ENCODE measurements around the gene ASB4.
"Not testable (repeated sequence)": the region's sequence is repeated elsewhere in the genome, so short reads cannot be mapped to it uniquely, and the experiment has no call there.

Gene ASB4

GRCh38 chr7:95479992-95480624 lies 5.6 kb upstream of the ASB4 start:
- no peak for DNase-seq

- peak; percentile 75 for DNase-seq
Observed at GRCh38 chr7:95481271-95482165, 4.2 kb upstream of the ASB4 start.

- no peak for DNase-seq
Observed at GRCh38 chr7:95482424-95482823, 3.3 kb upstream of the ASB4 start.

GRCh38 chr7:95490231-95490762 lies 4.6 kb downstream of the ASB4 start:
- no peak for DNase-seq

- DNase-seq = no peak
Observed at GRCh38 chr7:95491201-95491600, 5.5 kb downstream of the ASB4 start.

- DNase-seq = no peak
Observed at GRCh38 chr7:95491634-95492314, 6.0 kb downstream of the ASB4 start.

GRCh38 chr7:95493247-95493646 lies 7.5 kb downstream of the ASB4 start:
- DNase-seq = no peak

GRCh38 chr7:95493844-95494243 lies 8.1 kb downstream of the ASB4 start:
- no peak for DNase-seq

- no peak for DNase-seq
Observed at GRCh38 chr7:95501261-95501832, 15.6 kb downstream of the ASB4 start.

GRCh38 chr7:95502403-95502802 lies 16.7 kb downstream of the ASB4 start:
- no peak for DNase-seq

- DNase-seq = no peak
Observed at GRCh38 chr7:95503271-95504131, 17.8 kb downstream of the ASB4 start.

GRCh38 chr7:95504132-95504588 lies 18.4 kb downstream of the ASB4 start:
- DNase-seq = not testable (repeated sequence)

GRCh38 chr7:95508780-95509179 lies 23.0 kb downstream of the ASB4 start:
- no peak for DNase-seq

- DNase-seq = peak; percentile 94
Observed at GRCh38 chr7:95509199-95509598, 23.5 kb downstream of the ASB4 start.

GRCh38 chr7:95511716-95512260 lies 26.0 kb downstream of the ASB4 start:
- peak; percentile 89 for DNase-seq

GRCh38 chr7:95517458-95517857 lies 31.7 kb downstream of the ASB4 start:
- no peak for DNase-seq

GRCh38 chr7:95517870-95518269 lies 32.1 kb downstream of the ASB4 start:
- no peak for DNase-seq

- DNase-seq = no peak
Observed at GRCh38 chr7:95520136-95520535, 34.4 kb downstream of the ASB4 start.

- DNase-seq = no peak
Observed at GRCh38 chr7:95525503-95525902, 39.8 kb downstream of the ASB4 start.

GRCh38 chr7:95526128-95526738 lies 40.5 kb downstream of the ASB4 start:
- no peak for DNase-seq

Data from eye (tissue), 1 donor.